Measurements from ENCODE around the gene PSME3. TPM values are rescaled to one million over a fixed set of nuclear protein-coding genes. Genes with fewer than 3 reads are reported as not detected.
A peak's percentile ranks its signal among the peaks of the same experiment; 100 is the strongest.

The PSME3 gene
- total and polyA plus RNA-seq, 7 donors: 34.3 to 94.9 (median 59.7) TPM

- intact Hi-C loops (cut with DNase I): no loop called here
- peaks cover 0 to 26% (median 16%) of the 10 kb centered on the region in 4 donors for H3K4me1 ChIP-seq
- peaks cover 31 to 60% (median 44%) of the 10 kb centered on the region in 4 donors for H3K36me3 ChIP-seq
- no peak overlapping the region for H3K4me3 ChIP-seq
- H3K9me3 ChIP-seq: no peaks in the 10 kb centered on the region
- WGBS, 2 donors: 95 to 98% methylated on average over 6 of the region's 6 CpGs
- no peak for DNase-seq
- TF ChIP-seq POLR2A (IDR thresholded peaks at IDR 0.05): no peak
- no peak for TF ChIP-seq POLR2AphosphoS5 (IDR thresholded peaks at IDR 0.05)
- no peak for TF ChIP-seq CTCF (IDR thresholded peaks at IDR 0.05)
- no peak for TF ChIP-seq EP300 (IDR thresholded peaks at IDR 0.05)
- no peaks in the 10 kb centered on the region for H3K27me3 ChIP-seq
- H3K27ac ChIP-seq: no peak overlapping the region
These were observed 2.5 kb downstream of the PSME3 start for GRCh38 chr17:42835732-42836131.

GRCh38 chr17:42841975-42842685 lies 8.9 kb downstream of the PSME3 start:
- WGBS, 2 donors: 82 to 83% methylated on average over 11 of the region's 11 CpGs
- no peak overlapping the region for H3K4me3 ChIP-seq
- no peaks in the 10 kb centered on the region for H3K27me3 ChIP-seq
- intact Hi-C loops (cut with DNase I): loop anchor here (5.0 kb wide), 1 partner anchor 155 kb away; the partner anchor contains the start of gene RPL27
- no peak overlapping the region for H3K27ac ChIP-seq
- H3K9me3 ChIP-seq: no peaks in the 10 kb centered on the region
- no peak for TF ChIP-seq POLR2A (IDR thresholded peaks at IDR 0.05)
- peaks cover 0 to 4% (median 0%) of the 10 kb centered on the region in 4 donors for H3K4me1 ChIP-seq
- no peak for DNase-seq
- H3K36me3 ChIP-seq: peaks cover 30 to 87% (median 59%) of the 10 kb centered on the region in 4 donors

DNA sequence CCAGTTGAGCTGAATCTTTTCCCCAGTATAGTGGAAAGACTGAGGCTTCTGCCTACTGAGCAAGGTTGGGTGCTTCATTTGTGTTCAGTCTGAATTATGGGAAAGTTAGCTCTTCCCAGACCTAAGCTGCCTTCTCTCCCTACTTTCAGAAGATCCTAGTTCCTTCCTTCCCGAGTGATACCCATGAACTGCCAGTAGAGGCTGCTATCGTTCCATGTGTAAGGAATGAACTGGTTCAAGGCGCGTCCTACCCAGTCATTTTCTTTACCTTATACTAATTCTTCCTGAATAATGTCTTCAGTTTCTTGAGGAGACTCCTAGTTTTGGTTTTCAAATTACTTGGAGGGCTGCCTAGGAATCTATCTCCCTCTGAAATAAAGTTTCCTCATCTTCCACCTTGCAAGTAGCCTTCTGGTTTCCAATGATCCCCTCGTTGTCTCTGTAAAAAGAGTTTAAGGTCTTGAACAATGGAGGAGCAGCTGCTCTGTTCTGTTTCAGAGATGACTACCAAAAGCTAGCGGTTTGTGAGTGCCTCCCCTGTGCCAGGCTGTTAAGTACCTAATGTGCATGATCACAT lies 10.2 kb downstream of the PSME3 start:
- Histone ChIP-seq H3K4me3 (no peak overlapping the region), H3K9me3 (no peaks in the 10 kb centered on the region), H3K27me3 (no peaks in the 10 kb centered on the region), H3K27ac (peak overlapping the region; percentile 29 to 55 (median 44)), H3K4me1 (peaks cover 0 to 4% (median 0%) of the 10 kb centered on the region in 4 donors), H3K36me3 (peaks cover 17 to 74% (median 46%) of the 10 kb centered on the region in 4 donors)
- TF ChIP-seq POLR2A (IDR thresholded peaks at IDR 0.05) (no peak), POLR2AphosphoS5 (IDR thresholded peaks at IDR 0.05) (no peak), CTCF (IDR thresholded peaks at IDR 0.05) (peak; percentile 89 to 96 (median 94))
- intact Hi-C loops (cut with DNase I): loop anchor here (1.0 to 5.0 kb wide), 2 partner anchors 94 to 154 kb away; partner anchors contain the start of gene RPL27
- WGBS, 2 donors: 35 to 54% methylated on average over 6 of the region's 6 CpGs
- no peak for DNase-seq

DNA sequence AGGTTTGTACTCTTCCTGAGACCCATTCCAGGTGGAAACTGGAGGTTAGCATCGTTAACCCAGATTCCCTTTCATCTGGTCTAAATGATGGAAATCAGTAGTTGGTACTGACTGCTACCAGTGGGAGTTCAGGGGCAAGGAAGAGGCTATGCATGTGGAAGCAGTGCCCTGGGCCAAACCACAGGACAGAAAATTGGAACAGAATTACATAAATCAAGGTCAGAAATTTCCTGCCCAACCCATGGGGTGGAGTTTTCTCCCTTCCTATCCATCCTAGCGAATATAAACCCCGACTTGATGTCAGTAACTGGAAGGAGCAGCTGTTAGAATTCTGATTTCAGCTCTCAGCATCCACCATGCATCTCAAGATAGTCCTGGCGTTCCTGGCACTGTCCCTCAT lies 11.1 kb downstream of the PSME3 start, which contains the start of gene AOC2:
TSS of gene AOC2 (plus strand) at position 310 of the 400 bp plus-strand sequence. CDS start at position 357, 47 bp downstream.
- Histone ChIP-seq H3K27me3 (no peaks in the 10 kb centered on the region), H3K9me3 (no peaks in the 10 kb centered on the region), H3K36me3 (peaks cover 9 to 66% (median 38%) of the 10 kb centered on the region in 4 donors), H3K4me3 (no peak within 1 kb of the TSS), H3K27ac (peak within 1 kb of the TSS; percentile 29 to 55 (median 44)), H3K4me1 (peaks cover 0 to 7% (median 3%) of the 10 kb centered on the region in 4 donors)
- 78 to 81% methylated on average over 4 of the region's 4 CpGs for WGBS, 2 donors
- no peak for TF ChIP-seq POLR2AphosphoS5 (IDR thresholded peaks at IDR 0.05)
- no peak for TF ChIP-seq EP300 (IDR thresholded peaks at IDR 0.05)
- no peak for TF ChIP-seq CTCF (IDR thresholded peaks at IDR 0.05)
- TF ChIP-seq POLR2A (IDR thresholded peaks at IDR 0.05): no peak
- intact Hi-C loops (cut with DNase I): loop anchor here (2.0 to 5.0 kb wide), 2 partner anchors 85 to 153 kb away; partner anchors contain the start of gene RPL27
- DNase-seq: no peak
